CD4-positive, alpha-beta T cell treated with Interleukin-10 for 1 hour (primary cell): Measurements from ENCODE around the gene OR8A1.
"Not testable (repeated sequence)": the region's sequence is repeated elsewhere in the genome, so short reads cannot be mapped to it uniquely, and the experiment has no call there.

Experiments used
- DNase-seq: peaks from one replicate; pipeline ENCODE4 v3.0.0-alpha.2; 2020

Gene OR8A1

DNA sequence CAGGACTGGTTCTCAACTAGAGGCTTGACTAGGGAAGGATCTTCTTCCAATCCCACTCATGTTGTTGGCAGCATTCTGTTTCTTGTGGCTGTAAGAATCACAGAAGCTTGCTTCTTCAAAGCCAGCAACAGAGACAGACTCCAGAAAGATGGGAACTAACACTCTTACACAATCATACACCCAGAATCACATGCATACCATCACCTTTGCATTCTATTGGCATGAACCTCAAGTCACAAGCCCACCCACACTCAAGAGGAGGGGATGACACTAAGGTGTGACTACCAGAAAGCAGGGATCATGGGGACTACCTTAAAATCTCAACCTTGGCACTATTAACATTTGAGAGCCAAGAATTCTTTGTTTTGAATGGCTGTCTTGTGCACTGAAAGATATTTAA is 27.8 kb downstream of the OR8A1 start:
- no peak for DNase-seq

DNA sequence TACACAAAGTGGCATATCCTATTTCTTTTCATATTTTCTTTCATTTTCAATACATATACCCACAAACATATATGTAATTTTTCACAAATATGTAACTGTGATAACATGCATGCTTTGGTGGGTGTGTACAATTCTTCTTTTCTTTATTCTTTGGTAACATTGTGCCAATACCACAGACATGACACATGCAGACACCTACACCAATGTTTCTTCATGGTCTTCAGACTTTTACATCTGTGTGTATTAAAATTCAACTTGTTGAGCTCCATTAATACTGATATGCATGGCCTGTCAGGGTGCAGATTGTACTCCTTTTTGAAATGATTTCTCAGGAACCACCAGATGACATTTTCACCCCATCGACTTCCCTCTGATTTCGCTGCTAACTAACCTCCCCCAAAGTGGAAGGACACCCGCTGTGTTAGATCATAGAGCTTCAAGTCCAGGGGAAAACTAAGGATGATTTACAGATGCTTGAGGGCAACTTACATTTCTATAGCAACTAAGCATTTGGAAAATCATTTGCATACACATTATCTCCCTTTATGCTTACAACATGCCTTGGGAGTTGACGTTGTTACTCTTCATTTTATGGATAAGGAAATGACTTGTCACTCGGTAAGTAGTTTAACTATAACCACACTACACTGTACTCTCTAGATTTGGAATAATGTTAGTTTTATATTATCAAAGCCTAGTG is 31.0 kb downstream of the OR8A1 start:
- no peak for DNase-seq

DNA sequence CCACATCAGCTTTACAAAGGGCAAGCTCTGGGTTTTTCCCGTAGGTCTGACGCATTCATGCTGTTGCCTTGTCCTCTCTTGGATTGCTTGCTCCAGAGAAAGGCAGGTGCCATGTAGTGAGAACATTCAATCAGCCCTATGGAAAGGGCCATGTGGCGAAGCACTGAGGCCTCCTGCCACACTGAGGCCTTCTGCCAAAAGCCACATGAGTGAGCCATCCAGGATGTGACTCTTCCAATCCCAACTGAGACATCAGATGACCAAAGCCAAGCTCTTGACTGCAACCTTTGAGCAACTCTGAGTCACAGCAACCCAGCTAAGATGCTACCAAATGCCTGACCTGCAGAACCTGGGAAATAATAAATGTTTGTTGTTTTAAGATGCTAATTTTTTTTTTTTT is 32.4 kb downstream of the OR8A1 start:
- DNase-seq, result no peak

DNA sequence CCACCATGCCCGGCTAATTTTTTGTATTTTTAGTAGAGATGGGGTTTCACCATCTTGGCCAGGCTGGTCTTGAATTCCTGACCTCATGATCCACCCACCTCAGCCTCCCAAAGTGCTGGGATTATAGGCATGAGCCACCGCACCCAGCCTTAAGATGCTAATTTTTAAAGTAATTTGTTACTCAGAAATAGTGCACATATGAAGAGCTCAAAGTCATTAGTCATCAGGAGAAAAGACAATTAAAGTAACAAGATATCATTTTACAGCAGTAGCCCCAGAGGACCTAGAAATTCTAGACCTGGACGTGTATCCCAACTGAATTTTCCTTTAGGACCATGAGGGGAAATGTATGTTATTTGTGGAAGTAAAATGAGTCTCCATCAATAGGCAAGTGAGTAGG is 32.9 kb downstream of the OR8A1 start:
- not testable (repeated sequence) for DNase-seq

DNA sequence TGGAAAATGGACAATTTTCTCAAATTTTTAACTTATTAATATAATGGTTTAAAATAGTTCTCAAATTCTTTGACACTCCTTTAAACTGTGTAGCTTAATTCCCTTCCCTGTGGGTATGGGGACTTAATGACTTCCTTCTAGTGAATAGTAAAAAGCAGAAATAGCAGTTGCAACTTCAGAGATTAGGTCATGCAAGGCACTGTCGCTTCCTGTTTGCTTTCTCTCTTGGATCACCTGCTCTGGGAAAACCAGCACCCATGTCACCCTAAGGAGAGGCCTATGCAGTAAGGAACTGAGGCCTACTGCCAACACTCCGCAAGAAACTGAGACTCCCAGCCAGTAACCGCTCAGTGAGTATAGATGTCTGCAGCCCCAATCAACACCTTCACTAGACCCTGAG is 35.9 kb downstream of the OR8A1 start:
- DNase-seq, result no peak

DNA sequence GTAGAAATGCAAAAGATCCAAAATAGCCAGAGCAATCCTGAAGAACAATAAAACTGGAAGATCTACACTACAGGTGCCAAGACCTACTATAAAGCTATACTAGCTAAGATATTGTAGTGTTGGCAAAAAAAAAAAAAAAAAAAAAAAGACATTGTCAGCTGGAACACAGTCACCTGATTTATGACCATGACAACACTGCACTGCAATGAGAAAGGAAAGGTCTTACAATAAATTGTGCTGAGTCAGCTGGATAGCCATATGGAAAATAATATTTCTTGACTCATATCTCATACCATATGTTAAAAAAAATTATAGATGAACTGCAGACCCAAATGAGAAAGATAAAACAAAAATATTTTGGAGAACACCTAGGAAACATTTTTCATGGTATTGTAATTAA is 38.4 kb downstream of the OR8A1 start:
- no peak for DNase-seq

DNA sequence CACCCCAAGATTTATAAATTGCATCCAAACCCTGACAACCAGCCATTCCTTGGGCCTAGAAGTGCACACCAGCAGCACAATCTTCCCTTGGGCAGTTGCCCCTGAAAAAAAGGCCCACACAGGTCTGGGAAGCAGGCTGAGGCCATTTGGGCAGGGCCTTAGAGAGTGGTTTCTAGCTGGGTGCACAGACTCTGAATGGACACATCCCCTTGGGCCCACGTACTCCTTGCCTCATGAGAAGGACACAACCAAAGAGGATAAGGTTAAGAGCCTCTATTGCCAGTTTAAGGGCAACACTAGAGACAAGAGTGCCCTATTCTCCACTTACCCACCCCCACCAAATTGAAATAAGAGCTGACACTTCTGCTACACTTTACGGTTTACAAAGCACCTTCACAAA is 40.5 kb downstream of the OR8A1 start:
- DNase-seq, result no peak

DNA sequence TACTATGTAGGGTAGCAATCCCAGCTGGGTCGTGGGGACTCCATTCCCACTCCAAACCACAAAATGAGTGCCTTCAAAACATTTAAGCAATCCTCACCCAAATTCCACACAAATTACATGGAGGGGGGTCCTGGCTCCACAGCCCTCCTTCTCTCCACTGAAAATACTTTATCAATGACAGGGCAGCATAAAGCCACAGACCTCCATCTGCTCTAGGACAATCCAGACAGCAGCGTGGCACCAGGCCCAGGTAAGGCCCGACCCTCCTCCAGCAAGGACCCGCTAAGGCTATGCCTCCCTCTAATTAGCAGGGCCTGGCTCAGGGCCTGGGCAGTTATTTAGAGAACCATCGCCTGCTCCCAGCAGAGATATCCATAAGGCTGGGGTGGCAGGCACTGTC is 41.3 kb downstream of the OR8A1 start, which contains the start of gene PANX3:
Gene PANX3 (plus strand): TSS at position 365 of the 400 bp plus-strand sequence. CDS start 129 bp downstream, outside the sequence.
- no peak for DNase-seq

DNA sequence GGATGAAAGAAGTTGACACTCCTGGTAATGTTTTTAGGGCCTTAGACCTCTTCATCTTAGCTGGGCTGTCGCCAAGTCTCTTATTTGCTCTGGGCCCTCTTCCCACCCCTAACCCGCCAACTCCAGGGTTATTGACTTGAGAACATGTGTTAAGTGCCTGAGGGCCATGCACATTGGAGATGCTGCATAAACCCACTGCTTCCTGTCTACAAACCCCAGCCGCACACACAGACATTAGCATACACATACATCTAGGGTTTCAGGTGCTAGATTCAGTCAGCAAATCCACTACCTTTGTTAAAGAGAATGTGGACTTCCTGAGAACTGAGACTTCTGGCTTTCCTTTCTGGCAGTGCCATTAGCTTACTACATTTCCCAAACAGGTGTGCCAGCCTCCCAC is 42.2 kb downstream of the OR8A1 start:
- no peak for DNase-seq

DNA sequence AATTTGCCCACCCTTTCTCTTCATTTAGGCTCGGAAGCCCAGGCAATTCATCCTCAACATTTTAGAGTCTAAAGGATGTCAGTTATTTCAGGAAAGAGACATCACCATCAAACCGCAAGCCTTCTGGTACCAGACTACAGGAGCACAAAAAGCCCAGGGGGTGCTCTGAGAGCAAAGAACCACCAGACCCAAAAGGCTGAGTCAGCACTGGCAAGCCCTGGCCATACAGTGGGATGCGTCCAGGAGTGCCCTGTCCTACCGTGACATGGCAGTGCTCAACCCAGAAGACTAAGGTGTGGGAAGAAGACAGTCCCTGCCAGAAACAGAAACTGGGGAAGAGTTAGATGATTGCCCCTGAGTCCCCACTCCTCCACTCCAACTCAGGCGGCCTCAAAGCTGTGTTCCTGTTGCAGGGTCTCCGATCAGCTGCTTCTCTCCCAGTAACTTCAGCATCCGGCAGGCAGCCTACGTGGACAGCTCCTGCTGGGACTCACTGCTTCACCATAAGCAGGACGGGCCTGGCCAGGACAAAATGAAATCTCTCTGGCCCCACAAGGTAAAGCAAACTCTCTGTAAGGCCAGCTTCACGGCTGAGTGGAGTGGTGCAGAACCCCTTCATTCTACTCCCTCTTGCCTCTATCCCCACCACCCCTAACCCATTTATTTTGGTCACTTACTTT is 42.9 kb downstream of the OR8A1 start:
- no peak for DNase-seq

DNA sequence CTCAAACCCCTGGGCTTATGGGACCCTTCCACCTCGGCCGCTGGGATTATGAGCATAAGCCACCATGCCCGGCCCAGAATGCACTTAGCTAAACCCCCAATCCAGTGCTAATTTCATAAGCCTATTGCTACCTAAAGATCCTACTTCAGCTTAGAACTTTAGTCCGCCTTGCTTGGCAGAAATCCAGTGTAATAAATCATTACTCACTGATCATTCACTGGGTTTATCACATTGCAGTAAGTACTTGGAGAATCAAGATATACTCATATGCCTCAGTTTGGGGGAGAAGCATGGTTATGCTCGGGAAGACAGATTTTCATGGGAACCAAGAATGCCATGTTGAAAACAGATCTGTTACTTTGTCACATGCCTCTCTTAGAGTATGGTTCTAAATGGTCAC is 49.1 kb downstream of the OR8A1 start:
- DNase-seq, result no peak
